Right cardiac atrium (tissue), 5 donors: ENCODE measurements around the gene ZC3H8. TPM values are rescaled to one million over a fixed set of nuclear protein-coding genes. Genes with fewer than 3 reads are reported as not detected.

Source experiments
- ATAC-seq, 2 donors: fragments of 200-7000 bp; cut with Tn5 transposase; one replicate each; pipeline versions ENCODE4 v1.8.0 to v1.9.1; 2020; ENCODE audit warnings: moderate library complexity in 2 of 2, mild to moderate bottlenecking in 1 of 2
- DNase-seq, 3 donors: peaks; one replicate each; pipeline ENCODE4 v3.0.0-alpha.2; 2020
- H3K27ac ChIP-seq: one replicate; pipeline ENCODE4 v1.5.1; 2013; ENCODE audit warnings: mild to moderate bottlenecking, low read length, control low read depth, moderate library complexity
- H3K27me3 ChIP-seq: one replicate; pipeline ENCODE4 v1.6.1; 2013; ENCODE audit not compliant: control insufficient read depth, insufficient read depth
- H3K4me1 ChIP-seq: one replicate; pipeline ENCODE4 v1.6.1; 2013; ENCODE audit warnings: low read length; ENCODE audit not compliant: control insufficient read depth, insufficient read depth
- H3K4me3 ChIP-seq: one replicate; pipeline ENCODE4 v1.5.1; 2013; ENCODE audit warnings: low read length, control low read depth
- H3K9me3 ChIP-seq: one replicate; pipeline ENCODE4 v1.6.1; 2013; ENCODE audit warnings: low read length; ENCODE audit not compliant: control insufficient read depth
- WGBS: extraction: QIAGEN DNeasy Blood & Tissue Kit; methylation state at CpG from one replicate; pipeline ENCODE4 v1.1.7; 2013; 5-methylcytosine and 5-hydroxymethylcytosine counted together
- intact Hi-C, 4 donors: fragments of 100-400 bp; cut with DNase I; formaldehyde crosslinking; loops; one replicate each; pipeline versions ENCODE4 v1.11.0 to v1.14.0; 2022 to 2023
- polyA plus RNA-seq: library from polyadenylated mRNA; stranded (reverse); fragments of 200-250 nt; gene quantifications from one replicate; pipeline ENCODE4 v1.2.3, GENCODE V29; 2013
- total RNA-seq, 4 donors: library from RNA; stranded (reverse); fragmentation: NEBNext Ultra II Directional; extraction: Animal tissue kit (Norgen Biotek cat#: 25700); gene quantifications; one replicate each; pipeline ENCODE4 v1.2.1, GENCODE V29; 2021
- donor health status: healthy with polysubstance abuse.
- donor health status: DM: no; HTN: yes; CAD: no.
- donor health status: DM: no; HTN: no; CAD: no.
- donor health status: DM: no; HTN: yes; CAD: no; lungs with severe emphysema.
- donor health status: DM: yes; HTN: yes; CAD: no.

ZC3H8 gene
- total and polyA plus RNA-seq, 5 donors = 6.0 to 17.2 (median 11.1) TPM

DNA sequence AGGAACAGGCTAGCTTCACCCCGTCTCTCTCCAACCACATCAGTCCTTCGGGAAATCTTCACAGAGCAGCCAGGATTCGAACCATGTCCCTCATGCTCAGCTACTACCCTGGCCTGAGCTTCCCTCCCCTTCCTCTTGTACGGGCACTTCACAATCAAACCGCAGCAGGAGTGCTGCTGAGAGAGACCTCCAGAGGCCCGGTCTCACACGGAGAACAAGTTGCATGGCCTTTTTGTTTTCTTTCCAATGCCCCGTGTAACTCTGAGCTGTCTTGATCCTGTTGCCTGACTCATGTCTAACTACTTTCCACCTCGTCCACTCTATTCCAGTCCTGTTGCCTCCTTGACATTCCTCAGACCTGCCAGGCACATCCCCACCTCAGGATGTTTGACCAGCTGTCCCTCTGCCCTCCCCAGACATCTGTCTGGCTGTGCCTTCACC is 91.3 kb downstream of the ZC3H8 start:
- no peaks in the 10 kb centered on the region for H3K27me3 ChIP-seq
- intact Hi-C loops = no loop called here
- no peak overlapping the region for H3K27ac ChIP-seq
- 74% methylated on average over 9 of the region's 9 CpGs for WGBS
- no peak overlapping the region for H3K4me3 ChIP-seq
- no peaks in the 10 kb centered on the region for H3K9me3 ChIP-seq
- ATAC-seq (no peak), DNase-seq (no peak)
- no peaks in the 10 kb centered on the region for H3K4me1 ChIP-seq

DNA sequence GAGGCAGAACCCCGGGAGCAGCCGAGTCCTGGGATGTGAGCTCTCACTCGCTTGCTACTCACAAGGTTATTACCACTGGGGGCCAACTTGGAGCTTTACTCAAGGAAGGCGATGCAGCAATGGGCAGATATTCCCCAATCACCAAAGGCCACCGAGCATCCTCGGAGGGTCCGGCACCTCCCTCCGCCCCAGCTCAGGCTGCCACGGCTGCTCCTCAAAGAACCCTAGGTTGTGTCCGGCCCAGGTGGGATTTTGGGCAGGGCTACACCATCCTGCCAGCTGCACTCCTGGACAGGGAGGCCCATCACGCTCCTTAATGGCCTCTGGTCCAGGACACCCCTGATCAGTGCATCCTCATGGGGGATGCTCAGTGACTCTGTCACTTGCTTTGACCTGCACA is 91.9 kb downstream of the ZC3H8 start:
- ATAC-seq (no peak), DNase-seq (peak in 2 of 3 donors; percentile 13 to 24)
- no peak overlapping the region for H3K4me3 ChIP-seq
- H3K27ac ChIP-seq = no peak overlapping the region
- no peaks in the 10 kb centered on the region for H3K27me3 ChIP-seq
- intact Hi-C loops = no loop called here
- WGBS = 93% methylated on average over 11 of the region's 11 CpGs
- no peaks in the 10 kb centered on the region for H3K9me3 ChIP-seq
- no peaks in the 10 kb centered on the region for H3K4me1 ChIP-seq

DNA sequence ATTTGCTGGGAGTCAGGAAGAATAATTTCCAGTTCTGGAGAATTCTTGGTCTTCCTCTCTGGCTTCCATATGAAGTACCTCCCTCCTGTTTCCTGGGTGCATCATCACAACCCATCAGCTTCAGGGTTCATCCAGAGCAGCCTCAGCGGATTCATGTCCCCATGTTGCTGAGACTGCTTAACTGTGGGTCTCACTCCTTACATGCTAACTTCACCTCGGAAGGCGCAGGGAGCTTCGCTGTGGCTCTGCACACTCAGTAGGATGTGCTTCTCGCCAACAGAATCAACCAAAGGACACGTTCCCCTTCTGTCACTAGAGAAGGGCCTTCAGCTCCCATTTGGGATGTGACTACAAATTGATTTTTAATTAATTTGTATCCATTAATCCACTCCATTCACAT is 92.5 kb downstream of the ZC3H8 start:
- H3K9me3 ChIP-seq = no peaks in the 10 kb centered on the region
- no peaks in the 10 kb centered on the region for H3K27me3 ChIP-seq
- intact Hi-C loops = no loop called here
- H3K4me3 ChIP-seq = no peak overlapping the region
- ATAC-seq (no peak), DNase-seq (peak in 1 of 3 donors; percentile 28)
- H3K4me1 ChIP-seq = no peaks in the 10 kb centered on the region
- no peak overlapping the region for H3K27ac ChIP-seq
- 96% methylated on average over 6 of the region's 6 CpGs for WGBS

Other genes starting within 250 kb of the ZC3H8 start
- gene TMEM87B, start 199.8 kb downstream of the ZC3H8 start, total RNA-seq = 10 to 100 TPM in 1 of 4 donors, 1 to 10 TPM in 3; 7.2 to 10.8 (median 9.7) TPM
- gene TMEM87B, start 199.8 kb downstream of the ZC3H8 start, polyA plus RNA-seq = 4.4 TPM
- 1 to 10 TPM; 1.5 to 1.9 (median 1.7) TPM for gene FBLN7, start 116.7 kb downstream of the ZC3H8 start, total RNA-seq
- gene FBLN7, start 116.7 kb downstream of the ZC3H8 start, polyA plus RNA-seq = 1.3 TPM
- gene ZC3H6, start 20.6 kb upstream of the ZC3H8 start, total RNA-seq = 10 to 100 TPM; 19.9 to 30.4 (median 23.9) TPM
- 4.2 TPM for gene ZC3H6, start 20.6 kb upstream of the ZC3H8 start, polyA plus RNA-seq
- 10 to 100 TPM in 2 of 4 donors, 1 to 10 TPM in 2; 9.7 to 19.0 (median 11.7) TPM for gene RGPD8, start 178.6 kb upstream of the ZC3H8 start, total RNA-seq
- 2.2 TPM for gene RGPD8, start 178.6 kb upstream of the ZC3H8 start, polyA plus RNA-seq
- 10 to 100 TPM; 35.3 to 41.9 (median 39.2) TPM for gene TTL, start 227.1 kb upstream of the ZC3H8 start, total RNA-seq
- 12.5 TPM for gene TTL, start 227.1 kb upstream of the ZC3H8 start, polyA plus RNA-seq